ENCODE data around the gene TSHZ2. TPM values are rescaled to one million over a fixed set of nuclear protein-coding genes. Genes with fewer than 3 reads are reported as not detected.
"Not testable (repeated sequence)": the region's sequence is repeated elsewhere in the genome, so short reads cannot be mapped to it uniquely, and the experiment has no call there.

The TSHZ2 gene
- total RNA-seq, 2 donors from 2014 or later = 3.3 to 6.2 TPM

DNA sequence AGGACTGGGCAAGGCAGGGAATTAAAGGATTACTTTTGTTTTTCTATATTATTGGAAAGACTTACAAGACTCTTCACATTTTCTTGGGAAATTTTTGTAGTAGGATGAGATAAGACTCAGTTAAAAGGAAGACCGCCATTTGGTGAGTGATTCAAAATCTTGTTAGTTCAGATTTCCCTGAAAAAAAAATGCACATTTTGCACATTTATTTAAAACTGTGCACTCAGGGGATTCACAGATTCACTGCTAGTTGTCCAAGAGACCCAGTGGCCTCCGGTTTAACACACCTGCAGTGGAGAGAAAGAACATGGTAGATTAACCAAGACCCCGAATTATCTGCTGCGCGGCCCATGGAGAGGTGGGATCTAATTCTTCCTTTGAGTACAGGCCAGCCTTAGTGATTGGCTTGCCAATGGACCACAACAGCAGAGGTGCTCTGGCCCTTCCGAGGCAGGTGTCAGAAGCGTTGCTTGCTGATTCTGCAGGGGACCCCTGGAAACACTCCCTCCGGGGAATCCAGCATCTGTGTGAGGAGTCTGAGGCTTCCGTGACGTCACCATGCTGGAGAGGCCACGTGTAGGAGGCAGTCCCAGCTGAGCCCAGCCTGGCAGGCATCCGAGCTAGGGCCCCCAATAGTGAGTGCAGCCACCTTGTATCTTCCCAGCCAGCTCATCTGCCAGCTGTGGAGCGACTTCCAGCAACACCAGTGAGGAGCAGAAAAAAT is 552.6 kb downstream of the TSHZ2 start:
- H3K9me3 ChIP-seq = no peaks in the 10 kb centered on the region
- no peaks in the 10 kb centered on the region for H3K36me3 ChIP-seq
- no peaks in the 10 kb centered on the region for H3K4me1 ChIP-seq
- no peak overlapping the region for H3K27ac ChIP-seq
- no peak for DNase-seq (ENCODE audit: low spot score)
- no peaks in the 10 kb centered on the region for H3K27me3 ChIP-seq
- no peak overlapping the region for H3K4me3 ChIP-seq
- TF ChIP-seq, protein P1, sequence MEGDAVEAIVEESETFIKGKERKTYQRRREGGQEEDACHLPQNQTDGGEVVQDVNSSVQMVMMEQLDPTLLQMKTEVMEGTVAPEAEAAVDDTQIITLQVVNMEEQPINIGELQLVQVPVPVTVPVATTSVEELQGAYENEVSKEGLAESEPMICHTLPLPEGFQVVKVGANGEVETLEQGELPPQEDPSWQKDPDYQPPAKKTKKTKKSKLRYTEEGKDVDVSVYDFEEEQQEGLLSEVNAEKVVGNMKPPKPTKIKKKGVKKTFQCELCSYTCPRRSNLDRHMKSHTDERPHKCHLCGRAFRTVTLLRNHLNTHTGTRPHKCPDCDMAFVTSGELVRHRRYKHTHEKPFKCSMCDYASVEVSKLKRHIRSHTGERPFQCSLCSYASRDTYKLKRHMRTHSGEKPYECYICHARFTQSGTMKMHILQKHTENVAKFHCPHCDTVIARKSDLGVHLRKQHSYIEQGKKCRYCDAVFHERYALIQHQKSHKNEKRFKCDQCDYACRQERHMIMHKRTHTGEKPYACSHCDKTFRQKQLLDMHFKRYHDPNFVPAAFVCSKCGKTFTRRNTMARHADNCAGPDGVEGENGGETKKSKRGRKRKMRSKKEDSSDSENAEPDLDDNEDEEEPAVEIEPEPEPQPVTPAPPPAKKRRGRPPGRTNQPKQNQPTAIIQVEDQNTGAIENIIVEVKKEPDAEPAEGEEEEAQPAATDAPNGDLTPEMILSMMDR (IDR thresholded peaks at IDR 0.05) = no peak

DNA sequence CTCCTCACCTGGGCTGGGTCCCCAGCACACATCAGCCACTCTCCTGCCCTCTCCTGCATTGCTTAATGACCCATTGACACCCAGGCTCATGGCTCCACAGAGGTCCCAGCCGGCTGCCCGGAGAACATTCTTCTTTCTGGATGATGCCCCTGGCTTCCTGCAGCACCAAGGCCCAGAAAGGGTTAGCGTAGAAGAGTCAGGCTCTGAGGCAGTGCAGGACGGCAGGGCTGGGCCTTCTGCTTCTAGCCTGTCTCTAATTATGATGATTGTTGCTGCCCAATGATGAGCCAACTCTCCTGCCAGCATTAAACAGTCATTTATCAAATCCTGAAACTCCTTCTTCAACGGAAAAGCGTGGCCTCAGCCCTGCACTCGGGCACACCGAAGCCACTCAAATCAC is 555.0 kb downstream of the TSHZ2 start:
- H3K27ac ChIP-seq = no peak overlapping the region
- no peak overlapping the region for H3K4me3 ChIP-seq
- no peaks in the 10 kb centered on the region for H3K9me3 ChIP-seq
- DNase-seq (ENCODE audit: low spot score) = no peak
- H3K27me3 ChIP-seq = no peaks in the 10 kb centered on the region
- TF ChIP-seq, protein P1 (IDR thresholded peaks at IDR 0.05) = no peak
- H3K4me1 ChIP-seq = no peaks in the 10 kb centered on the region
- H3K36me3 ChIP-seq = no peaks in the 10 kb centered on the region

DNA sequence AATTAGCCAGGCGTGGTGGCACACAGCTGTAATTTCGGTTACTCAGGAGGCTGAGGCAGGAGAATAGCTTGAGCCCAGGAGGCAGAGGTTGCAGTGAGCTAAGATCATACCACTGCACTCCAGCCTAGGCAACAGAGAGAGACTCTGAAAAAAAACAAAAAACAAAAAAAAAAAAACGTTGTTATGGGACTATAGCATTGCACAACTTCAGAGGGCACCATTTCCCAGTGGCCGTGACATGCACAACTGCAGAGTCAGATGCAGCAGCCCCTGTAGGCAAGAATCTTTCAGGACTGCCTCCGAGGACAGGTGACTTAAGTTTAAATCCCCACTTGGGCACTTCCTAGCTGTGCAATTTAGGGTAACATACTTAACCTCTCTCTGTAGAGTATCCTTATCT is 557.5 kb downstream of the TSHZ2 start:
- no peak for DNase-seq (ENCODE audit: low spot score)
- no peaks in the 10 kb centered on the region for H3K9me3 ChIP-seq
- H3K4me3 ChIP-seq = no peak overlapping the region
- no peaks in the 10 kb centered on the region for H3K4me1 ChIP-seq
- no peaks in the 10 kb centered on the region for H3K27me3 ChIP-seq
- H3K36me3 ChIP-seq = no peaks in the 10 kb centered on the region
- no peak overlapping the region for H3K27ac ChIP-seq
- TF ChIP-seq, protein P1 (IDR thresholded peaks at IDR 0.05) = no peak

DNA sequence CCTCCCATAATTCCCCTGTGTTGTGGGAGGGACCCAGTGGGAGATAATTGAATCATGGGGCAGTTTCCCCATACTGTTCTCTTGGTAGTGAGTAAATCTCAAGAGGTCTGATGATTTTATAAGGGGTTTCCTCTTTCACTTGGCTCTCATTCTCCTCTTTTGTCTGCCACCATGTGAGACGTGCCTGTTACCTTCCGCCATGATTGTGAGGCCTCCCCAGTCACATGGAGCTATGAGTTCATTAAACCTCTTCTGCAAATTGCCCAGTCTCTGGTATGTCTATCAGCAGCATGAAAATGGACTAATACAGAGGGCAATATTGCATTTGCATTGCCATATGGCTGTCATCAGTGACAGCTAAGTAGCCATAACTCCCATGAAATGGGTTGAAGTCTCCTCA is 558.3 kb downstream of the TSHZ2 start:
- no peak for DNase-seq (ENCODE audit: low spot score)
- no peaks in the 10 kb centered on the region for H3K27me3 ChIP-seq
- TF ChIP-seq, protein P1 (IDR thresholded peaks at IDR 0.05) = no peak

DNA sequence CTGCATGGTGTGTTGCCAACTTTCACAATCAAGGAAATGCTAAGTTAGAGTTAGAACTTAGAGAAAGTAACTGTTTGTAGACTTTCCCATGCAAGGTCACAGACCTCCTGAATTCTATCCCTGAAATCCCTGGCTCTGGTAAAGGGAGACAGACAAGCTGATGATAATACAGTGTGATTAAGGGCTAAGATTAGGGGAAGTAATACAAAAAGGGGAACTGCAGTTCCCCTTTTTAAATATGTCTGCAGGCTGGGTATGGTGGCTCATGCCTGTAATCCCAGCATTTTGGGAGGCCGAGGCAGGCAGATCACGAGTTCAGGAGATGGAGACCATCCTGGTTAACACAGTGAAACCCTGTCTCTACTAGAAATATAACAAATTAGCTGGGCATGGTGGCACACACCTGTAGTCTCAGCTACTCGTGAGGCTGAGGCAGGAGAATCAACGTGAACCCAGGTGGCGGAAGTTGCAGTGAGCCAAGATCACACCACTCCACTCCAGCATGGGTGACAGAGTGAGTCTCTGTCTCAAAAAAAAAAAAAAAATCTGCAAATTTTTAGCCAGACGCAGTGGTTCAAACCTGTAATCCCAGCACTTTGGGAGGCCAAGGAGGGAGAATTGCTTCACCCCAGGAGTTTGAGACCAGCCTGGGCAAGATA is 560.6 kb downstream of the TSHZ2 start:
- H3K4me3 ChIP-seq; H3K27me3 ChIP-seq; H3K36me3 ChIP-seq; H3K27ac ChIP-seq; H3K9me3 ChIP-seq; DNase-seq (ENCODE audit: low spot score); H3K4me1 ChIP-seq: not testable (repeated sequence)

More for the DNA sequence above, 558.3 kb downstream of the TSHZ2 start:
- Histone ChIP-seq H3K4me3 (no peak overlapping the region), H3K27ac (no peak overlapping the region), H3K36me3 (no peaks in the 10 kb centered on the region), H3K4me1 (no peaks in the 10 kb centered on the region), H3K9me3 (no peaks in the 10 kb centered on the region)

DNA sequence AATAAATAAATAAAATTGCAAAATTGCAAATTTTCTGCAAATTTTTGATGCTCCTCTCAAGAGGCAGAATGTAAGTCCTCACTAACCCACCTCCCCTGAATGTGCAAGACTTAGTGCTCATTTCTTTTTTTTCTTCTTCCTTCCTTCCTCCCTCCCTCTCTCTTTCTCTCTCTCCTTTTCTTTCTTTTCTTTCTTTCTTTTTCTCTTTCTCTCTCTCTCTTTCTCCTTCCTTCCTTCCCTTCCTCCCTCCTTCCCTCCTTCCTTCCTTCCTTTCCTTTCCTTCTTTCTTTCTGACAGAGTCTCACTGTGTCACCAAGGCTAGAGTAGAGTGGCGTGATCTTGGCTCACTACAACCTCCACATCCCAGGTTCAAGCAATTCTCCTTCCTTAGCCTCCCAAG is 561.3 kb downstream of the TSHZ2 start:
- no peak for DNase-seq (ENCODE audit: low spot score)
- H3K36me3 ChIP-seq = no peaks in the 10 kb centered on the region

More for the DNA sequence above, 561.3 kb downstream of the TSHZ2 start:
- Histone ChIP-seq H3K4me1 (no peaks in the 10 kb centered on the region), H3K9me3 (no peaks in the 10 kb centered on the region), H3K4me3 (no peak overlapping the region), H3K27ac (no peak overlapping the region), H3K27me3 (no peaks in the 10 kb centered on the region)
- TF ChIP-seq, protein P1 (IDR thresholded peaks at IDR 0.05) = no peak
